HEK293 (cell line): ENCODE results near the gene NUP160.

ENCODE experiments used
- CTCF ChIA-PET: fragments of 350-600 bp; formaldehyde crosslinking; extraction: SDS; loops from one replicate; lab custom pipeline; 2021; ENCODE audit warnings: antibody characterized with exemption; lab: Yijun Ruan, JAX
- POLR2A ChIA-PET: fragments of 300-600 bp; formaldehyde crosslinking; extraction: SDS; loops from one replicate; lab custom pipeline; 2020; ENCODE audit warnings: antibody characterized with exemption, inconsistent platforms; lab: Yijun Ruan, JAX
- H3K27ac ChIP-seq: fragments of 200-500 bp; sonication (Bioruptor generic); 2 replicates; pipeline ENCODE4 v1.5.1; 2014; ENCODE audit warnings: low read depth, low read length, control low read depth, inconsistent platforms; ENCODE audit errors: extremely low read depth
- H3K36me3 ChIP-seq, 2 experiments: fragments of 200-500 bp in 1 of 2; sonication (Bioruptor generic) in 1 of 2; 1 replicate in 1 of 2; 2 replicates in 1 of 2; pipeline ENCODE4 v1.5.1; 2014 to 2017; ENCODE audit warnings: inconsistent platforms in 2 of 2, low read length in 2 of 2; ENCODE audit not compliant: control insufficient read depth in 2 of 2, insufficient read depth in 1 of 2
- H3K4me1 ChIP-seq: fragments of 200-500 bp; sonication (Bioruptor generic); 2 replicates; pipeline ENCODE4 v1.5.1; 2014; ENCODE audit warnings: mild to moderate bottlenecking, low read length, inconsistent platforms; ENCODE audit not compliant: control insufficient read depth, insufficient read depth
- H3K4me3 ChIP-seq: 2 replicates; pipeline ENCODE4 v1.5.1; 2011; ENCODE audit warnings: low read depth, mild to moderate bottlenecking, control low read depth, low read length, moderate library complexity
- H3K9me3 ChIP-seq: fragments of 200-500 bp; sonication (Bioruptor generic); 2 replicates; pipeline ENCODE4 v1.5.1; 2014; ENCODE audit warnings: low read depth, low read length, inconsistent platforms; ENCODE audit not compliant: control insufficient read depth, insufficient read depth
- BCL11B ChIP-seq: fragments of 450-650 bp; formaldehyde crosslinking; IDR thresholded peaks from 2 replicates; pipeline ENCODE4 v1.5.1; 2016; ENCODE audit warnings: low read depth, missing biosample characterization, missing genetic modification characterization
- HOXD13 ChIP-seq: sonication (generic); formaldehyde crosslinking; IDR thresholded peaks from 2 replicates; pipeline ENCODE4 v1.8.0; 2022; ENCODE audit warnings: missing genetic modification reagents, borderline replicate concordance
- KLF16 ChIP-seq: fragments of 450-650 bp; formaldehyde crosslinking; IDR thresholded peaks from 2 replicates; pipeline ENCODE4 v1.5.1; 2017; ENCODE audit warnings: missing biosample characterization, missing genetic modification characterization
- OSR2 ChIP-seq: fragments of 450-650 bp; formaldehyde crosslinking; IDR thresholded peaks from 2 replicates; pipeline ENCODE4 v1.5.1; 2016; ENCODE audit warnings: missing biosample characterization, missing genetic modification characterization
- SALL2 ChIP-seq: fragments of 450-650 bp; formaldehyde crosslinking; IDR thresholded peaks from 2 replicates; pipeline ENCODE4 v1.5.0; 2017; ENCODE audit warnings: missing biosample characterization, mild to moderate bottlenecking, missing genetic modification characterization, borderline replicate concordance
- SP7 ChIP-seq: fragments of 450-650 bp; formaldehyde crosslinking; IDR thresholded peaks from 2 replicates; pipeline ENCODE4 v1.5.1; 2016; ENCODE audit warnings: missing biosample characterization, missing genetic modification characterization
- ZBTB10 ChIP-seq: fragments of 450-650 bp; formaldehyde crosslinking; IDR thresholded peaks from 2 replicates; pipeline ENCODE4 v1.5.1; 2016; ENCODE audit warnings: missing biosample characterization, missing genetic modification characterization
- ZBTB20 ChIP-seq: fragments of 450-650 bp; formaldehyde crosslinking; IDR thresholded peaks from 2 replicates; pipeline ENCODE4 v1.5.1; 2016; ENCODE audit warnings: missing biosample characterization, missing genetic modification characterization
- ZBTB21 ChIP-seq: fragments of 450-650 bp; formaldehyde crosslinking; IDR thresholded peaks from 2 replicates; pipeline ENCODE4 v1.5.1; 2017; ENCODE audit warnings: missing biosample characterization, missing genetic modification characterization
- ZFP3 ChIP-seq: fragments of 450-650 bp; formaldehyde crosslinking; IDR thresholded peaks from 2 replicates; pipeline ENCODE4 v1.5.1; 2016; ENCODE audit warnings: low read depth, missing biosample characterization, missing genetic modification characterization
- ZNF112 ChIP-seq: fragments of 450-650 bp; formaldehyde crosslinking; IDR thresholded peaks from 2 replicates; pipeline ENCODE4 v1.5.0; 2017; ENCODE audit warnings: missing biosample characterization, missing genetic modification characterization
- ZNF221 ChIP-seq: fragments of 450-650 bp; formaldehyde crosslinking; IDR thresholded peaks from 2 replicates; pipeline ENCODE4 v1.5.1; 2017; ENCODE audit warnings: missing biosample characterization, missing genetic modification characterization, borderline replicate concordance
- ZNF280D ChIP-seq: fragments of 450-650 bp; formaldehyde crosslinking; IDR thresholded peaks from 2 replicates; pipeline ENCODE4 v1.5.1; 2016; ENCODE audit warnings: missing biosample characterization, missing genetic modification characterization
- ZNF311 ChIP-seq: fragments of 450-650 bp; formaldehyde crosslinking; IDR thresholded peaks from 2 replicates; pipeline ENCODE4 v1.5.1; 2017; ENCODE audit warnings: missing biosample characterization, missing genetic modification characterization, borderline replicate concordance
- ZNF600 ChIP-seq: fragments of 450-650 bp; formaldehyde crosslinking; IDR thresholded peaks from 2 replicates; pipeline ENCODE4 v1.5.1; 2016; ENCODE audit warnings: missing biosample characterization, missing genetic modification characterization
- ZNF624 ChIP-seq: fragments of 450-650 bp; formaldehyde crosslinking; IDR thresholded peaks from 2 replicates; pipeline ENCODE4 v1.5.1; 2017; ENCODE audit warnings: missing biosample characterization, missing genetic modification characterization
- ZNF639 ChIP-seq: fragments of 450-650 bp; formaldehyde crosslinking; IDR thresholded peaks from 2 replicates; pipeline ENCODE4 v1.5.1; 2016; ENCODE audit warnings: missing biosample characterization, missing genetic modification characterization
- ZNF660 ChIP-seq: fragments of 450-650 bp; IDR thresholded peaks from 2 replicates; pipeline ENCODE4 v1.5.1; 2018; ENCODE audit warnings: missing biosample characterization, mild to moderate bottlenecking, missing genetic modification characterization
- ZNF664 ChIP-seq: fragments of 450-650 bp; formaldehyde crosslinking; IDR thresholded peaks from 2 replicates; pipeline ENCODE4 v1.5.1; 2016; ENCODE audit warnings: missing biosample characterization, missing genetic modification characterization
- ZNF670 ChIP-seq: fragments of 450-650 bp; formaldehyde crosslinking; IDR thresholded peaks from 2 replicates; pipeline ENCODE4 v1.5.1; 2016; ENCODE audit warnings: missing biosample characterization, missing genetic modification characterization, low read depth
- ZNF747 ChIP-seq: fragments of 450-650 bp; formaldehyde crosslinking; IDR thresholded peaks from 2 replicates; pipeline ENCODE4 v1.5.1; 2016; ENCODE audit warnings: missing biosample characterization, missing genetic modification characterization
- ZNF768 ChIP-seq: fragments of 450-650 bp; formaldehyde crosslinking; IDR thresholded peaks from 2 replicates; pipeline ENCODE4 v1.5.1; 2018; ENCODE audit warnings: missing biosample characterization, mild to moderate bottlenecking, missing genetic modification characterization
- ZNF777 ChIP-seq: fragments of 450-650 bp; formaldehyde crosslinking; IDR thresholded peaks from 2 replicates; pipeline ENCODE4 v1.5.1; 2017; ENCODE audit warnings: missing biosample characterization, missing genetic modification characterization, borderline replicate concordance
- TF ChIP-seq, protein P1 (sequence below): fragments of 450-650 bp; IDR thresholded peaks from 2 replicates; pipeline ENCODE4 v1.5.1; 2018; ENCODE audit warnings: missing biosample characterization, mild to moderate bottlenecking, missing genetic modification characterization
- TF ChIP-seq, protein P2 (sequence below): fragments of 450-650 bp; formaldehyde crosslinking; IDR thresholded peaks from 2 replicates; pipeline ENCODE4 v1.5.1; 2016; ENCODE audit warnings: missing biosample characterization, missing genetic modification characterization

Gene NUP160

GRCh38 chr11:47847892-47848699 is at the start of gene NUP160 (continued):
- TF ChIP-seq ZNF670 (tag by site-specific recombination) (no peak), ZNF624 (tag by site-specific recombination) (no peak), ZNF221 (no peak), ZBTB20 (tag by site-specific recombination) (peak; percentile 82; the same call in 1 of the 2 replicates), ZNF112 (no peak), ZBTB21 (tag by site-specific recombination) (no peak), HOXD13 (CRISPR knock-in tag) (0 out of 2 replicates have a peak, but pooled peaks have one; percentile 33), ZNF660 (0 out of 2 replicates have a peak, but pooled peaks have one; percentile 9)

GRCh38 chr11:47896199-47896598 is 48.0 kb upstream of the NUP160 start:
- CTCF ChIA-PET = interaction anchor here (0.6 kb wide), 1 partner anchor 834 kb away, joined by 3 read pairs; no protein-coding TSS in a partner anchor
- POLR2A ChIA-PET = no interaction called here
- H3K4me1 ChIP-seq = no peaks in the 10 kb centered on the region
- no peaks in the 10 kb centered on the region for H3K36me3 ChIP-seq
- H3K4me3 ChIP-seq = no peak overlapping the region
- no peak overlapping the region for H3K27ac ChIP-seq
- TF ChIP-seq SP7 (no peak), KLF16 (no peak), ZNF600 (no peak), OSR2 (tag by site-specific recombination) (no peak), ZNF747 (no peak), ZFP3 (no peak), BCL11B (tag by site-specific recombination) (no peak), ZNF280D (tag by site-specific recombination) (no peak), ZNF311 (tag by site-specific recombination) (no peak), ZNF664 (no peak), SALL2 (tag by site-specific recombination) (no peak), ZNF768 (no peak), ZBTB10 (no peak), ZNF777 (tag by site-specific recombination) (no peak), ZNF639 (tag by site-specific recombination) (no peak), HOXD13 (CRISPR knock-in tag) (no peak)
- TF ChIP-seq, protein P1, sequence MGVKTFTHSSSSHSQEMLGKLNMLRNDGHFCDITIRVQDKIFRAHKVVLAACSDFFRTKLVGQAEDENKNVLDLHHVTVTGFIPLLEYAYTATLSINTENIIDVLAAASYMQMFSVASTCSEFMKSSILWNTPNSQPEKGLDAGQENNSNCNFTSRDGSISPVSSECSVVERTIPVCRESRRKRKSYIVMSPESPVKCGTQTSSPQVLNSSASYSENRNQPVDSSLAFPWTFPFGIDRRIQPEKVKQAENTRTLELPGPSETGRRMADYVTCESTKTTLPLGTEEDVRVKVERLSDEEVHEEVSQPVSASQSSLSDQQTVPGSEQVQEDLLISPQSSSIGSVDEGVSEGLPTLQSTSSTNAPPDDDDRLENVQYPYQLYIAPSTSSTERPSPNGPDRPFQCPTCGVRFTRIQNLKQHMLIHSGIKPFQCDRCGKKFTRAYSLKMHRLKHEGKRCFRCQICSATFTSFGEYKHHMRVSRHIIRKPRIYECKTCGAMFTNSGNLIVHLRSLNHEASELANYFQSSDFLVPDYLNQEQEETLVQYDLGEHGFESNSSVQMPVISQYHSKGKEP = no peak
- TF ChIP-seq, protein P2, sequence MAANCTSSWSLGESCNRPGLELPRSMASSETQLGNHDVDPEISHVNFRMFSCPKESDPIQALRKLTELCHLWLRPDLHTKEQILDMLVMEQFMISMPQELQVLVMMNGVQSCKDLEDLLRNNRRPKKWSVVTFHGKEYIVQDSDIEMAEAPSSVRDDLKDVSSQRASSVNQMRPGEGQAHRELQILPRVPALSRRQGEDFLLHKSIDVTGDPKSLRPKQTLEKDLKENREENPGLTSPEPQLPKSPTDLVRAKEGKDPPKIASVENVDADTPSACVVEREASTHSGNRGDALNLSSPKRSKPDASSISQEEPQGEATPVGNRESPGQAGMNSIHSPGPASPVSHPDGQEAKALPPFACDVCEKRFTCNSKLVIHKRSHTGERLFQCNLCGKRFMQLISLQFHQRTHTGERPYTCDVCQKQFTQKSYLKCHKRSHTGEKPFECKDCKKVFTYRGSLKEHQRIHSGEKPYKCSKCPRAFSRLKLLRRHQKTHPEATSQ = no peak
- H3K9me3 ChIP-seq = no peaks in the 10 kb centered on the region
